Measurements from ENCODE around the gene BUB1B. TPM values are rescaled to one million over a fixed set of nuclear protein-coding genes. Genes with fewer than 3 reads are reported as not detected.

The BUB1B gene
- polyA plus RNA-seq, 1 donor from 2014 or later: 50.0 TPM

- no peaks in the 10 kb centered on the region for H3K79me2 ChIP-seq (replicated peaks; ENCODE audit: insufficient read depth, low read length)
- H2AFZ ChIP-seq (ENCODE audit: low read depth, low read length): no peak overlapping the region
- no peak overlapping the region for H3K27ac ChIP-seq (ENCODE audit: low read length)
- no peak overlapping the region for H3K9ac ChIP-seq (ENCODE audit: low read length)
- no peaks in the 10 kb centered on the region for H4K20me1 ChIP-seq (ENCODE audit: insufficient read depth)
- H3K9me2 ChIP-seq (ENCODE audit: insufficient read depth, low read length): no peaks in the 10 kb centered on the region
- H3F3A ChIP-seq (ENCODE audit: insufficient read depth, low read length, poor library complexity, severe bottlenecking): no peaks in the 10 kb centered on the region
- H3K27me3 ChIP-seq (ENCODE audit: insufficient read depth, low read depth, low read length): no peaks in the 10 kb centered on the region
- no peaks in the 10 kb centered on the region for H3K36me3 ChIP-seq (ENCODE audit: insufficient read depth, low read length)
- no peak for TF ChIP-seq SMC3 (conservative IDR thresholded peaks at IDR 0.05; ENCODE audit: poor library complexity)
- TF ChIP-seq CTCF (IDR thresholded peaks at IDR 0.05; ENCODE audit: poor library complexity, severe bottlenecking): no peak
- TF ChIP-seq POLR2AphosphoS5 (IDR thresholded peaks at IDR 0.05): no peak
- TF ChIP-seq MXI1 (conservative IDR thresholded peaks at IDR 0.05; ENCODE audit: poor library complexity, severe bottlenecking): no peak
- TF ChIP-seq REST (IDR thresholded peaks at IDR 0.05; ENCODE audit: borderline replicate concordance): no peak
- TF ChIP-seq EP300 (conservative IDR thresholded peaks at IDR 0.05; ENCODE audit: poor library complexity, severe bottlenecking): no peak
- TF ChIP-seq RAD21 (conservative IDR thresholded peaks at IDR 0.05): no peak
- TF ChIP-seq TAF1 (IDR thresholded peaks at IDR 0.05; ENCODE audit: low read depth): no peak
- no peak for TF ChIP-seq EZH2 (IDR thresholded peaks at IDR 0.05; ENCODE audit: borderline replicate concordance, insufficient read depth, low read length, poor library complexity, severe bottlenecking)
- no peak overlapping the region for H3K4me3 ChIP-seq (ENCODE audit: low read length)
- H3K4me2 ChIP-seq (ENCODE audit: low read length): no peak overlapping the region
- H3K9me3 ChIP-seq (ENCODE audit: low read length): no peaks in the 10 kb centered on the region
These were observed 5.5 kb upstream of the BUB1B start for GRCh38 chr15:40155270-40155910.

- Histone ChIP-seq H3K36me3 (ENCODE audit: insufficient read depth, low read length) (no peaks in the 10 kb centered on the region), H3K9me3 (ENCODE audit: low read length) (no peaks in the 10 kb centered on the region), H3K9me2 (ENCODE audit: insufficient read depth, low read length) (no peaks in the 10 kb centered on the region), H3K4me3 (ENCODE audit: low read length) (no peak overlapping the region), H3K27ac (ENCODE audit: low read length) (no peak overlapping the region), H3K27me3 (ENCODE audit: insufficient read depth, low read depth, low read length) (no peaks in the 10 kb centered on the region), H4K20me1 (ENCODE audit: insufficient read depth) (no peaks in the 10 kb centered on the region), H3K79me2 (replicated peaks; ENCODE audit: insufficient read depth, low read length) (peaks cover 19% of the 10 kb centered on the region), H2AFZ (ENCODE audit: low read depth, low read length) (no peak overlapping the region), H3K9ac (ENCODE audit: low read length) (no peak overlapping the region), H3K4me2 (ENCODE audit: low read length) (no peak overlapping the region), H3F3A (ENCODE audit: insufficient read depth, low read length, poor library complexity, severe bottlenecking) (no peaks in the 10 kb centered on the region)
- no peak for TF ChIP-seq EZH2 (IDR thresholded peaks at IDR 0.05; ENCODE audit: borderline replicate concordance, insufficient read depth, low read length, poor library complexity, severe bottlenecking)
- no peak for TF ChIP-seq CTCF (IDR thresholded peaks at IDR 0.05; ENCODE audit: poor library complexity, severe bottlenecking)
- no peak for TF ChIP-seq REST (IDR thresholded peaks at IDR 0.05; ENCODE audit: borderline replicate concordance)
- TF ChIP-seq SMC3 (conservative IDR thresholded peaks at IDR 0.05; ENCODE audit: poor library complexity): no peak
- no peak for TF ChIP-seq RAD21 (conservative IDR thresholded peaks at IDR 0.05)
- TF ChIP-seq TAF1 (IDR thresholded peaks at IDR 0.05; ENCODE audit: low read depth): no peak
- TF ChIP-seq MXI1 (conservative IDR thresholded peaks at IDR 0.05; ENCODE audit: poor library complexity, severe bottlenecking): no peak
- no peak for TF ChIP-seq EP300 (conservative IDR thresholded peaks at IDR 0.05; ENCODE audit: poor library complexity, severe bottlenecking)
- no peak for TF ChIP-seq POLR2AphosphoS5 (IDR thresholded peaks at IDR 0.05)
These were observed 3.0 kb upstream of the BUB1B start for GRCh38 chr15:40157778-40158447.
